COLO668 (cell line): Measurements from ENCODE around the gene OR51A2.
"Not testable (repeated sequence)": the region's sequence is repeated elsewhere in the genome, so short reads cannot be mapped to it uniquely, and the experiment has no call there.

Experiments
- DNase-seq: peaks from one replicate; lab custom pipeline; 2025; ENCODE audit not compliant: unreplicated experiment; lab: John Stamatoyannopoulos, UW

OR51A2 gene, protein sequence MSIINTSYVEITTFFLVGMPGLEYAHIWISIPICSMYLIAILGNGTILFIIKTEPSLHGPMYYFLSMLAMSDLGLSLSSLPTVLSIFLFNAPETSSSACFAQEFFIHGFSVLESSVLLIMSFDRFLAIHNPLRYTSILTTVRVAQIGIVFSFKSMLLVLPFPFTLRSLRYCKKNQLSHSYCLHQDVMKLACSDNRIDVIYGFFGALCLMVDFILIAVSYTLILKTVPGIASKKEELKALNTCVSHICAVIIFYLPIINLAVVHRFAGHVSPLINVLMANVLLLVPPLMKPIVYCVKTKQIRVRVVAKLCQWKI

DNA sequence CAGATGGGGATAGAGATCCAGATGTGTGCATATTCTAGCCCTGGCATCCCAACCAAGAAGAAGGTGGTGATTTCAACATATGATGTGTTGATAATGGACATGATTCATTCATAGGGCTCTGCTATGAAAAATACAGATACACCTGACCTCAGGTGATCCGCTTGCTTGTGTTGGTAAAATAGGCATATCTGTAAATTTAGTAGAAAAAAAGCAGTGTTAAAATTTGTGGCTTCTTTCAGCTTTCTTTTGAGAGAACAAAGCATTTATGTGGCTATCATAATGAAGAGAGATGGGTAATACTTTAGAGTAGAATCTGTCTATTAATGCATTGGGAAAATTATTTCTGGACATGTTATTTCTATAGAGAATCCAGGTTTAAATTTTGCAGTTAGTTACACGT, at the start of gene OR51A2:
Gene OR51A2 (minus strand): TSS at position 101 of the 400 bp plus-strand sequence. CDS start 0 bp downstream, at position 101.
- DNase-seq = not testable (repeated sequence)

DNA sequence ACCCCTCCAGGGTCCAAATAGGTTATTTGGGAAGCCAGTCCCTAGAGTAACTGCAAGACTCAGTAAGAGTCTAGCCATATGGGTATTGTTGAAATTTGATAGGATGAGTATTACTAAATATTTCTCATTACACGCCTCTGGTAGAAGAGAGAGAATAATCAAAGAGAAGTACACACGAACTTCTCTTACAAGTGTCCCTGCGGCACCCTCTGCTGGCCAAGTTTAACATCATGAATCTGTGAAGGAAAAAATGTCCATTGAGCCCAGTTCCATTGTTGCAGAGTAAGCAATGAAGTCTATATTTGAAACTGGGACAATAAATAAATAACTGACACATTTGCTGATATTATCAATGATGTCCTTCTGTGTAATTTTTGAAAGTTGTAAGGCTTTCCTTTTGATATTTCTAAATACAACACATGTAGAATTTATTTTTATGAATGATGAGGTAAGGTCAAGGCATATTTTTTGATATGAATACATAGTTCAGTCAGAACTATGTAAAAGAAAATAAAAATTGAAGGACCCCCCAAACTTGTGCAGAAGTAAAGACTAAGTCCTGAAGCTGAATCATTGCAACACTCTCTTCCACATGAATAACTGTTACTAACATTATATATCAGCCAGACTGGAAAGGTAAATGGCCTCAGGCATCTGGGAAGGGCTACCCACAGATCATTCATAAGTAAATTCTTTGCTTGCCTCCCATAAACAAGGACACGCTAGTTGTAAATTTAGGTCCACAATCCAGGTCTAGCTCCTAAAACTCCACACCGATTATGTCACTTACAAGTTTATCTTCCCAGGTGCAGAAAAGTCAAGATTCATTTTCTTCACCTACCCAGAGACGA, 49.1 kb upstream of the OR51A2 start:
- peak; percentile 84 for DNase-seq

DNA sequence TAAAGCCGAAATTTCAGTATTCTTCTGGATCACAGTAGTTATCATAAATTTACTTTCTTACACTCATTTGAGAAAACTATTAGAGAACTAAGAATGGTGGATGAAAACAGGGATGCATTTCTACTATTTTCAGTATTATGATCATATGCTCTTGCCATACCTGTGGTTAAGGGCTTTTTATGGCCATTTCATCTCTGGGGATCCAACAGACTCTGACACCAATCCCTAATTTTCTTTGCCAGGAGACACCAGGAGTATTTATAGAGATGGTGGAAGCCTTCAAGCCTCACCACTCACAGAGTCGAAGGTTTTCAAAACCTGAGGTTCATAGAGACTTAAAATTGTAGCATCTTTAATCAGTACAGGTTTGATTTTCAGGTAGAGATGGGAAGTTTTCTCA, 39.0 kb upstream of the OR51A2 start, which contains the start of gene OR51L1:
Gene OR51L1 (plus strand): TSS at position 301 of the 400 bp plus-strand sequence. CDS start 4,132 bp downstream, outside the sequence.
- DNase-seq = no peak

DNA sequence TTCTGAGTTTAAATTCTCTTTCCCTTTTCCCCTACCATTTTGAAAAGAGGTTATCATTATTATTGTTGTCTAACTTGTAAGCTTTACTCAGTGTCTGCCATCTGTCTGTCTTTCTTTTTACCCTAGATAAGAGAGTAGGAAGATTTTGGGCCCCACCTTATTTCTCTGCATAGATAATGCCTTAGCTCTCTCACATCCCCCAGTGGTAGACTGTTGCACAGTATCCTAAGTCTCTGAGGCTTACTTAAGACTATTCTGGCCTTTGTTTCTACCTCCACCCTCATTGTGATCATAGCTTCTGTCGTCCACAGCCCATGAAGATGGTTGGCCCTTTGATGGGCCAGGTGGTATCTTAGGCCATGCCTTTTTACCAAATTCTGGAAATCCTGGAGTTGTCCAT, 35.5 kb upstream of the OR51A2 start:
- DNase-seq = no peak

DNA sequence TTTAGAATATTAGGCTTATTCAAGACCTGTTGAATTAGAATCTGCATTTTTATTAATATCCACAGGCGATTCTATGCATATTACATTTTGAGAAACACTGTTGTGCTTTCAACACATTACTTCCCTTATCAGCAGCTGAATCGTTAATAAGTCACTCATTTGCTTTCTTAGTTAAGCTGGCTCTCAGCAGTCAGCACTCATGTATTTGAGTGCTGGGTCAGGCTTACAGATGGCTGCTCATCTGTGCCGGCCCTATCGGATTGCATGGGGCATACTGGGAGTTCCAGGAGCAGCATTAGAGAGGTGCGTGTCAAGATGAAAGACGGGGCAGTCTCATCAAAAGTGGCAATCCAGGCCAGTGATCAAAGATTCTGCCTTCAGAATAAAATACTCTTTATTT, 28.3 kb upstream of the OR51A2 start:
- no peak for DNase-seq

DNA sequence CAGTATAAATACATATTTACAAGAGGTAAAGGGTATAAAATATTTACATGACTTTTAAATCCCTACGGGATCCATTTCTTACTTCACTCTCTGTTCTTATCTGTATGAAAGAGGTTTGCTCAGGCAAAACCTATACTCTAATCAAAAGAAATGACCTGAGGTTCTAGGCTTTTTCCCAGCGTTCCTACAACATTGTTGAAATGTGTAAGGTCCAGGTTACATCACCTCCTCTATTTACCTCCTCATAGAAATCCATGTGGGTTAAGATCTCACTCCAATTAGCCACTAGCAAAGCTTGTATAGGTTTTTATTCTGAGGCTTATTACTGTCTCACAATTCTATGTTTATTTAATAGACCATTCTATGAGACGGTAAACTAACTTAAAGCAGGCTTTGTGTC, 27.2 kb upstream of the OR51A2 start:
- DNase-seq = no peak

DNA sequence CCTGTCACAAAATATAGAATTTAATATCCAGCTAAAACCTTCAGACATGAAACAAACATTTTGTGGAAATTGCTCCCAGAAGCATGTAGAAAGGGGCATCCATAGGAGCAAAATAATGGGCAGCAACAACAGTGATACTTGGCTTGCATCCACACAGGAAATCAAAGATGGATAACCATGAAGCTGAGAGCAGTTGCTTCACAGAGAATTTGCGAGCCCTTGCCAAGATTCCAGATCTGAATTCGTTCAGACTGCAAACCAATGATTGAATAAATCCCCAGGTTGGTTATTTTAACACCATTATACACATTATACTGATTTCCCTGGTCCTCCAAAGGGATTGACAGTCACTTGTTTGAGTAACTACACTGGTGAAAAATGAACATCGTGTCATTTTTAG, 23.5 kb upstream of the OR51A2 start:
- no peak for DNase-seq

DNA sequence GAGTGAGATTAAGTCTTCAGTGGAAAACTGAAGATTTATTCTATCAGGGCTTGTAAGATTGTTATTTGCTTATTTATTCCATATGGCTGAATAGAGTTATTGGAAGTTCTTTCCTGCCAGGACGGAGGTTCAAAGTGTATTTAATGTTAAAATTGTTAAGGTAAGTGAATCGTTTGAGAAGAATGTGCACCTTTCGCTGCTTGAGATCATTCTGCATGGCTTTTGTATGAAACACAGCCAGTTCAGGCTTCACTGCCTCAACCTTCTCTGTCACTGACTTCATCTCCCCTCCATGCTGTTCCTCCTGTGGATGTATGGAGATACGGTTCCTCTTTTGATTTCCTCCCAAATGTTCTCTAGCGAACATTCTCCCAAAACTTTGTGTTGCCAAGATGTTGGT, 19.9 kb upstream of the OR51A2 start:
- DNase-seq = no peak

DNA sequence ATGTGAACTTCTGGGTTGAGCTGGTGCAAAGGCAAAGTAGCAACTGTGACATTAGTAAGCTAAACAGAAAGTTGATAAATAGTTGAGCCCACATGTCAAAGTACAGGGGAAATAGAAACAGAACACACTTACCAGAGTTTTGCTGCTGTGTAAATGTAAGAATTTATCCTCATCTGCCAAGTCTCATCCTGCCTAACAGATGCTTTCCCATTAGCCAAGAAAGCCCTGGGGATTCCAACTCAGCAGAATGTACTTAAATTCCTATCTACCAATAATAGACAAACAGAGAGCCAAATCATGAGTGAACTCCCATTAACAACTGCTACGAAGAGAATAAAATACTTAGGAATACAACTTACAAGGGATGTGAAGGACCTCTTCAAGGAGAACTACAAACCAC, 7.3 kb upstream of the OR51A2 start:
- no peak for DNase-seq

DNA sequence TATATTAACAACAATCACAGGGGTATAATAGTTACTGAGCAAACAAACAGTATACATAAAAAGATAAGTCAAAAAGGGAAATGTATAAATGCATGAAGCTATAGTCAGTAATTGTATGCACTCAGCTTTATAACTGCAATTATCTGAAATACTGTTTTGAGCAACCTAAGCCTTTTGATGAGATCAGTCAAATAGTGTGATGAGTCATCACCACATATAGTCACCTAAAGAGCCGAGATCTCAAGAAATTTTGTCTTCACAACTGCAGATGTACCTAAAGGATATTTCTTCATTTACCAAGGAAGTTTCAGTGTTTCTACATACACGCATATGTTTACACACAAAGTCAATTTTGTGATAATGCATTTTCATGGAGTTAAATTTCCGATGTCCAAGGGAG, 5.4 kb upstream of the OR51A2 start:
- no peak for DNase-seq

DNA sequence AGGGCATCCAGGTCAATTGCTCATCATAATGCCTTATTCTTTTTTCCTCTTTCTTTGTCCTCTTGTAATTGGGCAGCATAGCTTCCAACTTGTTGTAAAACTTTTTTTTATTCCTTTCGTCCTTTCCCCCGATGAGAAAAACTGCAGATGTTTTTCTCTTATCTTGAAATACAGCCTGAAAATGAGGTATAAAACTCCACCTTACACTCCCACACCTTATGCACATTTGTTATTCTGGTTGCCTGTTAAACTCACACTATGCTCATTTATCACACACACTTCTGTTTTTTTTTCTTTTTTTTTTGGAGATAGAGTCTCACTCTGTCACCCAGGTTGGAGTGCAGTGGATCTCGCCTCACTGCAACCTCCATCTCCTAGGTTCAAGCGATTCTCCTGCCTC, 1.9 kb upstream of the OR51A2 start:
- DNase-seq = no peak

DNA sequence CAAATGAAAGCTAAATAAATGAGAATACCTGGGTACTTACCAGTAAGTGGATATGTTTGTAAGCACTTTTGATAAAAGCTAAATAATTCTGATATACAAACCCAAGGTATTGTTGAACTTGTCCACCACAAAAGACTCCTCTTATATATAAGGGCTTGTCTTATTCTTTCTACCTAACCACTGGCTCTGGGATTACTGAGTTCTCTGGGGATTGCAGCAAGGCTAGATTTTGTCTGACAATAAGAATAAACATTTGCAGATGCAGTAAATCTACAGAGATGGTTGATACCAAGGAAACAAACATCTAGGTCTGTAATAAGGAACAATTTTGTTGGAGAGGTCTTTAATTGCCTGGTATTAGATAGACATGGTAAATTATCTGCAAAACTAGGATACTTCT, 8.0 kb downstream of the OR51A2 start, which contains the start of gene OR51A4:
Gene OR51A4 (minus strand): TSS at position 101 of the 400 bp plus-strand sequence. CDS start 505 bp downstream, outside the sequence.
- no peak for DNase-seq

DNA sequence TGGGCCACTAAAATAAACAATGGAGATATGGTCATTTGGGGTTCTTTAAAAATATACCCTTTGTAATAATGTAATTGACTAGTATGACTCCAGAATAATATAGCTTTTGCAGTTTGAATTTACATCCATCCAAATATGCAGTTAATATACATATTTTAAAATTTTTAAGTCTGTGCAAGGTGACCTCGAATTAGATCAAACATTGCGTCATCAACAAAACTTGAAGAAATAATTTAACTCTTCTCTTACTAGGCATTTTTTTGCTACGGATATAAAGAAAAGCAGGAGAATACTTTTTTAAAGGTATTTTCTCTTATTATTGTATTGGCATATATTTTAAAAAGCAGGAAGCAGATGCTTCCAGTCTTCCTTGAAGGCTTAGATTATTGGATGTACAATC, 18.8 kb downstream of the OR51A2 start:
- DNase-seq = no peak

DNA sequence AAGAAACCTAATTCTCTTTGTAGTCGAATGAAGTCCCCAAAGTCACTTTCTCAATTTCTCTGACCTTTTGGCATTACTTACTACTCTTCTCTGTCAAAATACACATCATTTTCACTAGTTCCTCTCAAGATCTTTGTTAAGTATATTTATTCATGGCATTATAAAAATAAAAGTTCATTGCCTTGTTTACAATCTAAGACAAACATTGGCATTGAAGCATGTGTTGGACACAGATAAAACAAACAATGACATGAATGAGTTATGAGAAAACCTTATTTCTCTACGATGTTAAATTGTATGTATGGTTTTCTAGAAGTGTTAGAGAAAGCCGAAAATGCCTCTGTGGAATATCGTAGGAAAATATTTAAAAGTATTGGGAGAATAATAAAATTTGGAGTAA, 22.8 kb downstream of the OR51A2 start:
- no peak for DNase-seq

DNA sequence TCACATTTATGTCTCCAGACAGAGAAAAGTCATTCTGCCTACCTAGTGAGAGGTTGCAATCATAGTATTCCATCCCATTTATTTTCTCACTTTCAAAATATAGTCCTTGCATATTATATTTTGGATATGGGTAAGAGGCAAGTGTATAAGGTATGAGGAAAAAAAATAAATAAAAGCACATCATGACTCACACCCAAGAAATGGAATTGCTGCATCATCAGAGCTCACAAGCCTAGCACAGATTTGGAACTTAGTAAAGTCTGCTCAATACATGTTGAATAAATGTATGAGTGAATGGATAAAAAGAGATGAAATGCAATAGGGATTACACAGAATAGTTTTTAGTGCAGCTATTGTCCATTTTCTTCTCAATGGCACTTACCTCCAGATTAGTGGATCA, 28.9 kb downstream of the OR51A2 start:
- no peak for DNase-seq

DNA sequence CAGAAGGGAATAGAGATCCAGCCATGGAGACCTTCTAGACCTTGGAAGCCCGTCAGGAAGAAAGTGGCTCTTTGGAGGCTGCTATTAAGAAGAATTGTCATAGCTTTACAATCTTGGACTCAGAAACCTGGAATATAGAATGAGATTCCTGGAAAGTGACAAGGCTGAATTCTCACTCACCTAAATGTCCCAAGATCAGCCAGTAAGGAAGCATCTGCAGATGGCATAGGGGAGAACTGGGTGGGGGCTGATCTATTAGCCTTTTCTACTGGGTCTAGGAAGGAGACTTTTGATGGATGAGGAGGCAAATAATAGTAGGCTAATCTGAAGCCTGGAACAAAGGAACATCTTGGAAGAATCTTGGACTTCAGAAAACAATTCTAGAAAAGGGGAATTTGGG, 31.3 kb downstream of the OR51A2 start, which contains the start of gene OR51G1:
Gene OR51G1 (minus strand): TSS at position 101 of the 400 bp plus-strand sequence. CDS start 0 bp downstream, at position 101.
- DNase-seq = no peak

DNA sequence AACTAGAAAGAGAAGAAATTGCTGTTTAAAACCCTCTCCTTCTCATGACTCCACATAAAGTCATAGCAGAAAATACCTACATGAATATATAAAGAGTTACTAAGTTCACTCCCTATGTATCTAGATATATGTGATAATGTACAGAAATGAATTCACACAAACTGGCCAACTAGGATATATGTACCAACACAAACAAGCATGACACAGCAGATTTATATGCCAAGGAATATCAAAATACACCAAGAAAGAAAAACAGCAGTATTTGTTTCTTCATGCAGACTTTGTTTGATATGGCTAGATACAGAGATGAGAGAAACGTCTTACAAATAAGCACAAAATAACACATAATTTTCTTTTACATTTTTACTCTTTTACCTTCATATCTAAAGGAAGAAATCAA, 33.2 kb downstream of the OR51A2 start:
- DNase-seq = no peak

DNA sequence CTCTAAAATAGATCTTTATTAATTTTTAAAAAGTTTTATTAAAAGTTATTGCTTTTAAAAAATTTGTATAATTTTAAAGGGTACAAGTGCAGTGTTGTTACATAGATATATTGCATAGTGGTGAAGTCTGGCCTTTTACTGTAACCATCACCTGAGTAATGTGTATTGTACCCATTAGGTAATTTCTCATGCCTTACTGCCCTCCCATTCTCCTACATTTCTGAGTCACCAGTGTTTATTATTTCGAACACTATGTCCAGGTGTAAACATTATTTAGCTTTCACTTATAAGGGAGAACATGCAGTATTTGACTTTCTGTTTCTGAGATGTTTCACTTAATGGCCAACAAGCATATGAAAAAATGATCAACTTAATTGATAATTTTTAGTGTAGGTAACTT, 33.7 kb downstream of the OR51A2 start:
- no peak for DNase-seq

DNA sequence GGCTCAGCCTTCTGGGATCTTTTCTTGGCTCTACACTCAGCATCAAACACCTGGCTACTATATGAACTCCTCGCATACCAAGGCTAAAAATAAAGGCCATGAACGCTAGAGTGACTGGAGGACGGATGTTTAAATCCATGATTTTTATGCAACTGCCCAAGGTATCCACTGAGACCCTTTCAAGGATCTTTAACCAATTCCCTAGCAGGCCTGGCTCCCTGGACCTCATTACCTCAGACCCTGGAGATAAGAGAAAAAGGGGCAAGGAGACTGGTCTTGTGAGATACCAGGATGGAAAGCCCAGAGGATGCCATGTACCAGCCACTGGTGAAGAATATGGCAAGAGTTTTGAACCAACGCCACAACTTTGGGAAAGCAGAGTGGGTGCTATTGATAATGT, 36.3 kb downstream of the OR51A2 start, which contains the start of gene OR51G2:
Gene OR51G2 (minus strand): TSS at position 101 of the 400 bp plus-strand sequence. CDS start 3,687 bp downstream, outside the sequence.
- no peak for DNase-seq

DNA sequence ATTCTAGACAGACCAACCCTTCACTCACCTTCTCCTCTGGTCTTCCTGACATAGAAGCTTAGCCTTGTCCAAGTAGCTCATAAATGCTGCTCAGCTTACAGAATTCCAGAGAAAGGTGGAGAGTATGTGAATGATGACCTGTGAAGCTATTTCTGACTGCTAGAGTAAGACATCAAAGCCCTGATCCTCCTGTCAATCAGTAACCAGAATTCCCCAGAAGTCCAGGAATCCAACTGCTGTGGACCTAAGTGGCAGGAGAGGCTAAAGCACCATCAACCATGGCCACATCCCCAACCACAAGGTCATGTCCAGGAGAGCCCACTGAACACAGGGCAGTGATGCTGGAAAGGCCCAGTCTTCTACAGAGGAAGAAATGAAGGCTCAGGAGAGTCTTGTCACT, 38.9 kb downstream of the OR51A2 start:
- DNase-seq = no peak
